Measurements from ENCODE around the gene NAA50.
A peak's percentile ranks its signal among the peaks of the same experiment; 100 is the strongest.

Gene NAA50

GRCh38 chr3:113746548-113747282 is 666 bp upstream of the NAA50 start, which contains the start of gene ATP6V1A:
Gene ATP6V1A, plus strand, starts transcription at chr3:113747035. Its CDS starts 31,719 bp downstream, at chr3:113778754.
- CTCF ChIA-PET, result interaction anchor here (0.9 to 4.2 kb wide), 12 partner anchors 10 to 249 kb away, joined by 3 to 54 read pairs (median 6); no protein-coding TSS in a partner anchor
- peak; percentile 70 for DNase-seq (ENCODE audit: low read depth, low spot score)
- no peak for TF ChIP-seq CTCF (IDR thresholded peaks at IDR 0.05; ENCODE audit: insufficient read depth, low read length, missing control alignments)
- POLR2A ChIA-PET, result interaction anchor here (1.0 to 1.3 kb wide), 2 partner anchors 37 kb away, joined by 3 to 6 read pairs; no protein-coding TSS in a partner anchor
- H3K4me3 ChIP-seq (ENCODE audit: low read depth, low read length), result peak within 1 kb of the TSS; percentile 90

- ChIA-PET POLR2A (interaction anchor here (0.5 to 1.3 kb wide), 3 partner anchors 38 to 311 kb away, joined by 3 read pairs; partner anchors contain the start of genes CCDC191 and QTRT2), CTCF (interaction anchor here (0.8 to 4.2 kb wide), 26 partner anchors 10 to 317 kb away, joined by 3 to 54 read pairs (median 7); partner anchors contain the start of gene USF3)
- H3K4me3 ChIP-seq (ENCODE audit: low read depth, low read length), result peak overlapping the region; percentile 90
- DNase-seq (ENCODE audit: low read depth, low spot score), result peak; percentile 68
- TF ChIP-seq CTCF (IDR thresholded peaks at IDR 0.05; ENCODE audit: insufficient read depth, low read length, missing control alignments), result peak; percentile 73
Measured at GRCh38 chr3:113744941-113745755, 901 bp downstream of the NAA50 start.

GRCh38 chr3:113743006-113743630 is 2.9 kb downstream of the NAA50 start:
- ChIA-PET POLR2A (interaction anchor here (0.6 kb wide), 1 partner anchor 22 kb away, joined by 4 read pairs; no protein-coding TSS in a partner anchor), CTCF (interaction anchor here (1.4 to 4.2 kb wide), 6 partner anchors 8 to 249 kb away, joined by 3 to 54 read pairs (median 6); partner anchors contain the start of gene GRAMD1C)
- DNase-seq (ENCODE audit: low read depth, low spot score), result no peak
- H3K4me3 ChIP-seq (ENCODE audit: low read depth, low read length), result no peak overlapping the region
- no peak for TF ChIP-seq CTCF (IDR thresholded peaks at IDR 0.05; ENCODE audit: insufficient read depth, low read length, missing control alignments)

- CTCF ChIA-PET, result interaction anchor here (1.0 to 3.0 kb wide), 7 partner anchors 11 to 248 kb away, joined by 3 to 11 read pairs (median 5); partner anchors contain the start of gene GRAMD1C
- no peak for DNase-seq (ENCODE audit: low read depth, low spot score)
- POLR2A ChIA-PET, result no interaction called here
- no peak for TF ChIP-seq CTCF (IDR thresholded peaks at IDR 0.05; ENCODE audit: insufficient read depth, low read length, missing control alignments)
- no peak overlapping the region for H3K4me3 ChIP-seq (ENCODE audit: low read depth, low read length)
Measured at GRCh38 chr3:113741620-113742019, 4.4 kb downstream of the NAA50 start.

- POLR2A ChIA-PET, result no interaction called here
- TF ChIP-seq CTCF (IDR thresholded peaks at IDR 0.05; ENCODE audit: insufficient read depth, low read length, missing control alignments), result no peak
- CTCF ChIA-PET, result interaction anchor here (1.0 to 3.0 kb wide), 7 partner anchors 11 to 247 kb away, joined by 3 to 11 read pairs (median 5); partner anchors contain the start of gene GRAMD1C
- H3K4me3 ChIP-seq (ENCODE audit: low read depth, low read length), result no peak overlapping the region
- DNase-seq (ENCODE audit: low read depth, low spot score), result no peak
Measured at GRCh38 chr3:113741086-113741485, 5.0 kb downstream of the NAA50 start.

Measured in AG04449 (cell line).